ENCODE data around the gene DLGAP1.
"Not testable (repeated sequence)": the region's sequence is repeated elsewhere in the genome, so short reads cannot be mapped to it uniquely, and the experiment has no call there.

Gene DLGAP1

GRCh38 chr18:4455113-4455811, at the start of gene DLGAP1:
TSS of gene DLGAP1 (minus strand) at chr18:4455307.
- DNase-seq (ENCODE audit: low spot score): no peak

- not testable (repeated sequence) for DNase-seq (ENCODE audit: low spot score)
Observed at GRCh38 chr18:4494703-4495284, 39.7 kb upstream of the DLGAP1 start.

GRCh38 chr18:4468511-4468910, 13.4 kb upstream of the DLGAP1 start:
- DNase-seq (ENCODE audit: low spot score): no peak

- DNase-seq (ENCODE audit: low spot score): no peak
Observed at GRCh38 chr18:4454537-4455112, 482 bp downstream of the DLGAP1 start.

- DNase-seq (ENCODE audit: low spot score): no peak
Observed at GRCh38 chr18:4453874-4454536, 1.1 kb downstream of the DLGAP1 start.

- no peak for DNase-seq (ENCODE audit: low spot score)
Observed at GRCh38 chr18:4453567-4453873, 1.6 kb downstream of the DLGAP1 start.

GRCh38 chr18:4450065-4450658, 4.9 kb downstream of the DLGAP1 start:
- DNase-seq (ENCODE audit: low spot score): no peak

GRCh38 chr18:4445902-4446301, 9.2 kb downstream of the DLGAP1 start:
- DNase-seq (ENCODE audit: low spot score): no peak

GRCh38 chr18:4444306-4444705, 10.8 kb downstream of the DLGAP1 start:
- no peak for DNase-seq (ENCODE audit: low spot score)

GRCh38 chr18:4441098-4441497, 14.0 kb downstream of the DLGAP1 start:
- DNase-seq (ENCODE audit: low spot score): no peak

- no peak for DNase-seq (ENCODE audit: low spot score)
Observed at GRCh38 chr18:4438938-4439337, 16.2 kb downstream of the DLGAP1 start.

GRCh38 chr18:4433717-4434116, 21.4 kb downstream of the DLGAP1 start:
- DNase-seq (ENCODE audit: low spot score): no peak

- DNase-seq (ENCODE audit: low spot score): no peak
Observed at GRCh38 chr18:4430836-4431235, 24.3 kb downstream of the DLGAP1 start.

GRCh38 chr18:4417714-4418113, 37.4 kb downstream of the DLGAP1 start:
- no peak for DNase-seq (ENCODE audit: low spot score)

GRCh38 chr18:4416976-4417375, 38.1 kb downstream of the DLGAP1 start:
- DNase-seq (ENCODE audit: low spot score): no peak

- DNase-seq (ENCODE audit: low spot score): no peak
Observed at GRCh38 chr18:4412286-4412685, 42.8 kb downstream of the DLGAP1 start.

- no peak for DNase-seq (ENCODE audit: low spot score)
Observed at GRCh38 chr18:4406856-4407255, 48.3 kb downstream of the DLGAP1 start.

GRCh38 chr18:4405965-4406364, 49.1 kb downstream of the DLGAP1 start:
- DNase-seq (ENCODE audit: low spot score): no peak

- DNase-seq (ENCODE audit: low spot score): no peak
Observed at GRCh38 chr18:4403836-4404235, 51.3 kb downstream of the DLGAP1 start.

GRCh38 chr18:4400911-4401310, 54.2 kb downstream of the DLGAP1 start:
- no peak for DNase-seq (ENCODE audit: low spot score)

- DNase-seq (ENCODE audit: low spot score): no peak
Observed at GRCh38 chr18:4399929-4400328, 55.2 kb downstream of the DLGAP1 start.

- no peak for DNase-seq (ENCODE audit: low spot score)
Observed at GRCh38 chr18:4394700-4395099, 60.4 kb downstream of the DLGAP1 start.

- DNase-seq (ENCODE audit: low spot score): no peak
Observed at GRCh38 chr18:4391859-4392258, 63.2 kb downstream of the DLGAP1 start.
